Caco-2 (cell line): ENCODE results near the gene FAM162B. TPM values are rescaled to one million over a fixed set of nuclear protein-coding genes. Genes with fewer than 3 reads are reported as not detected.

Source experiments
- BruUV-seq: library from RNA; stranded (reverse); fragments of 400-500 nt; replicated peaks from 2 replicates; lab custom pipeline; 2021; lab: Mats Ljungman, UMichigan
- CTCF ChIA-PET: fragments of 300-600 bp; sonication (Branson Sonifier 250); formaldehyde crosslinking; loops from one replicate; lab custom pipeline; 2022; ENCODE audit warnings: antibody characterized with exemption; lab: Charles Lee
- POLR2A ChIA-PET: fragments of 300-600 bp; sonication (Branson Sonifier 250); formaldehyde crosslinking; loops from one replicate; lab custom pipeline; 2022; ENCODE audit warnings: antibody characterized with exemption; lab: Charles Lee
- DNase-seq, 2 experiments: peaks; one replicate each; pipeline versions ENCODE4 v3.0.0 to v3.0.0-alpha.2; 2020 to 2022
- H3K27me3 ChIP-seq: replicated peaks from 2 replicates; pipeline ENCODE4 v1.6.0; 2011; ENCODE audit warnings: low read length; ENCODE audit not compliant: control insufficient read depth, insufficient read depth
- H3K36me3 ChIP-seq: 2 replicates; pipeline ENCODE4 v1.5.1; 2011; ENCODE audit warnings: low read length; ENCODE audit not compliant: control insufficient read depth, insufficient read depth
- H3K4me1 ChIP-seq: fragments of 250-450 bp; sonication (Bioruptor Pico); 2 replicates; pipeline ENCODE4 v1.5.1; 2020; ENCODE audit warnings: mild to moderate bottlenecking
- H3K4me3 ChIP-seq: 2 replicates; pipeline ENCODE4 v1.5.1; 2011; ENCODE audit warnings: low read depth, mild to moderate bottlenecking, control low read depth, low read length
- H3K9me3 ChIP-seq: fragments of 250-450 bp; sonication (Bioruptor Pico); 2 replicates; pipeline ENCODE4 v1.5.1; 2020; ENCODE audit warnings: mild to moderate bottlenecking, moderate library complexity
- H3K27ac Mint-ChIP-seq: one replicate; pipeline ENCODE4 v1.8.0; 2022; ENCODE audit warnings: mixed read lengths; ENCODE audit not compliant: unreplicated experiment
- H3K27me3 Mint-ChIP-seq: one replicate; pipeline ENCODE4 v1.8.0; 2022; ENCODE audit warnings: mixed read lengths; ENCODE audit not compliant: insufficient read depth, unreplicated experiment
- H3K36me3 Mint-ChIP-seq: one replicate; pipeline ENCODE4 v1.8.0; 2022; ENCODE audit warnings: mild to moderate bottlenecking, mixed read lengths; ENCODE audit not compliant: insufficient read depth, unreplicated experiment
- H3K4me1 Mint-ChIP-seq: one replicate; pipeline ENCODE4 v1.8.0; 2022; ENCODE audit warnings: low read depth, mixed read lengths; ENCODE audit not compliant: unreplicated experiment
- H3K4me3 Mint-ChIP-seq: one replicate; pipeline ENCODE4 v1.8.0; 2022; ENCODE audit warnings: mild to moderate bottlenecking, moderate library complexity, mixed read lengths; ENCODE audit not compliant: unreplicated experiment
- H3K9me3 Mint-ChIP-seq: one replicate; pipeline ENCODE4 v1.8.0; 2022; ENCODE audit warnings: mixed read lengths; ENCODE audit not compliant: unreplicated experiment
- CTCF ChIP-seq, 2 experiments: fragments of 200-600 bp in 1 of 2; IDR thresholded peaks; 1 replicate in 1 of 2; 2 replicates in 1 of 2; pipeline versions ENCODE4 v1.5.1 to v1.8.0; 2011 to 2022; ENCODE audit warnings: antibody characterized with exemption in 1 of 2, control low read depth in 1 of 2, inconsistent platforms in 1 of 2, low read depth in 1 of 2, low read length in 1 of 2, mild to moderate bottlenecking in 1 of 2, moderate library complexity in 1 of 2; ENCODE audit not compliant: insufficient read depth in 1 of 2, severe bottlenecking in 1 of 2, unreplicated experiment in 1 of 2
- intact Hi-C: fragments of 100-400 bp; cut with micrococcal nuclease; formaldehyde crosslinking; loops from one replicate; pipeline ENCODE4 v1.10.0; 2022; ENCODE audit not compliant: unreplicated experiment
- total RNA-seq: library from RNA; stranded (reverse); gene quantifications from 2 replicates; pipeline ENCODE4 v1.2.3, GENCODE V29; 2022

Gene FAM162B
- total RNA-seq, 1 experiment from 2014 or later = not detected

GRCh38 chr6:116764629-116764960 lies 924 bp downstream of the FAM162B start:
- no peak for DNase-seq
- BruUV-seq = no TSS peak
- Mint-ChIP-seq H3K27ac (no peak overlapping the region), H3K36me3 (no peaks in the 10 kb centered on the region), H3K27me3 (no peaks in the 10 kb centered on the region), H3K4me3 (no peak overlapping the region), H3K4me1 (peaks cover 7% of the 10 kb centered on the region), H3K9me3 (no peaks in the 10 kb centered on the region)
- intact Hi-C loops = no loop called here
- Histone ChIP-seq H3K4me3 (no peak overlapping the region), H3K27me3 (no peaks in the 10 kb centered on the region), H3K4me1 (no peaks in the 10 kb centered on the region), H3K9me3 (no peaks in the 10 kb centered on the region), H3K36me3 (no peaks in the 10 kb centered on the region)
- TF ChIP-seq CTCF (IDR thresholded peaks at IDR 0.05; ENCODE audit: insufficient read depth in 1 of 2, low read depth in 1 of 2, low read length in 1 of 2, severe bottlenecking in 1 of 2, unreplicated experiment in 1 of 2) = no peak
- POLR2A ChIA-PET = no interaction called here
- CTCF ChIA-PET = no interaction called here

- POLR2A ChIA-PET = no interaction called here
- CTCF ChIA-PET = no interaction called here
- BruUV-seq = no TSS peak
- no peak for TF ChIP-seq CTCF (IDR thresholded peaks at IDR 0.05; ENCODE audit: insufficient read depth in 1 of 2, low read depth in 1 of 2, low read length in 1 of 2, severe bottlenecking in 1 of 2, unreplicated experiment in 1 of 2)
- Histone ChIP-seq H3K4me3 (no peak overlapping the region), H3K27me3 (no peaks in the 10 kb centered on the region), H3K4me1 (no peaks in the 10 kb centered on the region), H3K9me3 (no peaks in the 10 kb centered on the region), H3K36me3 (no peaks in the 10 kb centered on the region)
- Mint-ChIP-seq H3K27me3 (no peaks in the 10 kb centered on the region), H3K36me3 (no peaks in the 10 kb centered on the region), H3K27ac (no peak overlapping the region), H3K4me3 (no peak overlapping the region), H3K4me1 (peaks cover 5% of the 10 kb centered on the region), H3K9me3 (no peaks in the 10 kb centered on the region)
- no peak for DNase-seq
- intact Hi-C loops = no loop called here
Measured at GRCh38 chr6:116763906-116764628, 1.5 kb downstream of the FAM162B start.

GRCh38 chr6:116763048-116763447 lies 2.5 kb downstream of the FAM162B start:
- ChIA-PET POLR2A (no interaction called here), CTCF (no interaction called here)
- Histone ChIP-seq H3K4me3 (no peak overlapping the region), H3K27me3 (no peaks in the 10 kb centered on the region), H3K36me3 (no peaks in the 10 kb centered on the region), H3K4me1 (no peaks in the 10 kb centered on the region), H3K9me3 (no peaks in the 10 kb centered on the region)
- DNase-seq = no peak
- TF ChIP-seq CTCF (IDR thresholded peaks at IDR 0.05; ENCODE audit: insufficient read depth in 1 of 2, low read depth in 1 of 2, low read length in 1 of 2, severe bottlenecking in 1 of 2, unreplicated experiment in 1 of 2) = no peak
- H3K4me3 Mint-ChIP-seq = no peak overlapping the region
- H3K9me3 Mint-ChIP-seq = no peaks in the 10 kb centered on the region
- no TSS peak for BruUV-seq
- H3K27ac Mint-ChIP-seq = no peak overlapping the region
- H3K27me3 Mint-ChIP-seq = no peaks in the 10 kb centered on the region
- no peaks in the 10 kb centered on the region for H3K4me1 Mint-ChIP-seq
- no peaks in the 10 kb centered on the region for H3K36me3 Mint-ChIP-seq
- intact Hi-C loops = no loop called here
